Neuronal stem cell (in vitro differentiated cells): ENCODE measurements around the gene LCP1.

Experiments
- DNase-seq: peaks from one replicate; pipeline ENCODE4 v3.0.0-alpha.2; 2013; ENCODE audit warnings: low spot score
- H2AFZ ChIP-seq: one replicate; pipeline ENCODE4 v1.6.1; 2013; ENCODE audit warnings: mild to moderate bottlenecking, low read length, inconsistent platforms
- H2AK5ac ChIP-seq: 2 replicates; pipeline ENCODE4 v1.6.1; 2013; ENCODE audit warnings: low read depth, mild to moderate bottlenecking, inconsistent platforms, low read length, moderate library complexity, mixed read lengths
- H2BK120ac ChIP-seq: 2 replicates; pipeline ENCODE4 v1.6.1; 2013; ENCODE audit warnings: low read depth, mild to moderate bottlenecking, inconsistent platforms, low read length, moderate library complexity, mixed read lengths
- H2BK12ac ChIP-seq: one replicate; pipeline ENCODE4 v1.6.1; 2013; ENCODE audit warnings: low read length, inconsistent platforms
- H2BK15ac ChIP-seq: 2 replicates; pipeline ENCODE4 v1.6.1; 2013; ENCODE audit warnings: mild to moderate bottlenecking, low read length, inconsistent platforms, mixed read lengths
- H2BK5ac ChIP-seq: one replicate; pipeline ENCODE4 v1.6.1; 2013; ENCODE audit warnings: inconsistent platforms, mild to moderate bottlenecking, low read length, moderate library complexity
- H3K14ac ChIP-seq: one replicate; pipeline ENCODE4 v1.6.1; 2013; ENCODE audit warnings: low read length, inconsistent platforms
- H3K18ac ChIP-seq: 2 replicates; pipeline ENCODE4 v1.6.1; 2013; ENCODE audit warnings: low read length, inconsistent platforms
- H3K23ac ChIP-seq: 2 replicates; pipeline ENCODE4 v1.6.1; 2013; ENCODE audit warnings: low read depth, mild to moderate bottlenecking, mixed read lengths, low read length, inconsistent platforms; ENCODE audit not compliant: poor library complexity
- H3K27ac ChIP-seq: replicated peaks from 3 replicates; pipeline ENCODE4 v1.5.1; 2013; ENCODE audit warnings: low read length, inconsistent platforms
- H3K27me3 ChIP-seq, 3 experiments: 2 replicates each; pipeline ENCODE4 v1.6.1; 2013; ENCODE audit warnings: low read length in 3 of 3, mild to moderate bottlenecking in 2 of 3, inconsistent platforms in 1 of 3, low read depth in 1 of 3, mixed read lengths in 1 of 3, moderate library complexity in 1 of 3; ENCODE audit not compliant: control insufficient read depth in 3 of 3, insufficient read depth in 3 of 3
- H3K36me3 ChIP-seq, 2 donors: replicated peaks in 1 of 2; 2 replicates each; pipeline ENCODE4 v1.6.1; 2013; ENCODE audit warnings: low read length in 2 of 2; ENCODE audit not compliant: control insufficient read depth in 2 of 2, insufficient read depth in 2 of 2
- H3K4ac ChIP-seq: 2 replicates; pipeline ENCODE4 v1.6.1; 2013; ENCODE audit warnings: inconsistent platforms, mild to moderate bottlenecking, low read length, moderate library complexity
- H3K4me1 ChIP-seq, 2 donors: 1 replicate in 1 of 2; 2 replicates in 1 of 2; pipeline ENCODE4 v1.6.1; 2013; ENCODE audit warnings: low read length in 2 of 2, low read depth in 1 of 2; ENCODE audit not compliant: control insufficient read depth in 2 of 2, insufficient read depth in 1 of 2
- H3K4me2 ChIP-seq: one replicate; pipeline ENCODE4 v1.6.1; 2013; ENCODE audit warnings: mild to moderate bottlenecking, low read length, inconsistent platforms; ENCODE audit not compliant: insufficient read depth, poor library complexity, severe bottlenecking
- H3K4me3 ChIP-seq, 2 donors: 2 replicates each; pipeline ENCODE4 v1.5.1; 2013; ENCODE audit warnings: low read length in 2 of 2, mild to moderate bottlenecking in 2 of 2, inconsistent platforms in 1 of 2, moderate library complexity in 1 of 2
- H3K79me1 ChIP-seq: one replicate; pipeline ENCODE4 v1.6.1; 2013; ENCODE audit warnings: low read depth, mild to moderate bottlenecking, inconsistent platforms, low read length, moderate library complexity
- H3K9ac ChIP-seq: one replicate; pipeline ENCODE4 v1.6.1; 2013; ENCODE audit warnings: mild to moderate bottlenecking, low read depth, low read length, inconsistent platforms; ENCODE audit not compliant: poor library complexity
- H3K9me3 ChIP-seq, 2 donors: replicated peaks in 1 of 2; 2 replicates each; pipeline versions ENCODE3 to v1.6.1; 2013; ENCODE audit warnings: low read length in 2 of 2, mild to moderate bottlenecking in 2 of 2, inconsistent platforms in 1 of 2, low read depth in 1 of 2, mixed read lengths in 1 of 2, moderate library complexity in 1 of 2; ENCODE audit not compliant: control insufficient read depth in 2 of 2, insufficient read depth in 1 of 2
- H4K8ac ChIP-seq: one replicate; pipeline ENCODE4 v1.6.1; 2013; ENCODE audit warnings: low read depth, mild to moderate bottlenecking, inconsistent platforms, low read length, moderate library complexity
- H4K91ac ChIP-seq: one replicate; pipeline ENCODE4 v1.6.1; 2013; ENCODE audit warnings: low read length, low read depth, mild to moderate bottlenecking, inconsistent platforms; ENCODE audit not compliant: poor library complexity
- WGBS, 2 donors: extraction: QIAGEN DNeasy Blood & Tissue Kit; methylation state at CpG; one replicate each; pipeline ENCODE4 v1.1.7; 2013; ENCODE audit warnings: missing lambda C conversion rate in 2 of 2, mixed read lengths in 1 of 2; ENCODE audit not compliant: insufficient read length in 2 of 2, insufficient replicate concordance in 1 of 2; ENCODE audit errors: extremely low coverage in 2 of 2; 5-methylcytosine and 5-hydroxymethylcytosine counted together

The LCP1 gene

GRCh38 chr13:46097015-46097414 is 85.0 kb downstream of the LCP1 start:
- H3K18ac ChIP-seq, result no peak overlapping the region
- H3K36me3 ChIP-seq, result no peaks in the 10 kb centered on the region
- H3K23ac ChIP-seq, result no peak overlapping the region
- peaks cover 0 to 7% of the 10 kb centered on the region in 2 donors for H3K4me1 ChIP-seq
- H2AFZ ChIP-seq, result no peak overlapping the region
- H3K4me3 ChIP-seq, result no peak overlapping the region
- peaks cover 0 to 2% of the 10 kb centered on the region in 2 donors for H3K9me3 ChIP-seq
- no peaks in the 10 kb centered on the region for H3K27me3 ChIP-seq
- no peak overlapping the region for H4K91ac ChIP-seq
- peak overlapping the region; percentile 33 for H3K14ac ChIP-seq
- H3K9ac ChIP-seq, result peak overlapping the region; percentile 1
- H2BK5ac ChIP-seq, result no peak overlapping the region
- no peak overlapping the region for H2BK15ac ChIP-seq
- H4K8ac ChIP-seq, result no peak overlapping the region
- H3K4me2 ChIP-seq, result no peak overlapping the region
- no peaks in the 10 kb centered on the region for H3K79me1 ChIP-seq
- no peak overlapping the region for H2BK12ac ChIP-seq
- H2BK120ac ChIP-seq, result no peak overlapping the region
- H2AK5ac ChIP-seq, result no peak overlapping the region
- H3K27ac ChIP-seq, result no peak overlapping the region
- no peak overlapping the region for H3K4ac ChIP-seq
- no CpG with 5 or more reads among the region's 3 CpGs for WGBS, 2 donors
- DNase-seq, result no peak

- H4K8ac ChIP-seq, result no peak overlapping the region
- no peak overlapping the region for H3K18ac ChIP-seq
- H3K9ac ChIP-seq, result no peak overlapping the region
- no CpG with 5 or more reads among the region's 3 CpGs for WGBS, 2 donors
- H3K36me3 ChIP-seq, result no peaks in the 10 kb centered on the region
- peaks cover 0 to 3% of the 10 kb centered on the region in 2 donors for H3K9me3 ChIP-seq
- no peak overlapping the region for H4K91ac ChIP-seq
- no peaks in the 10 kb centered on the region for H3K79me1 ChIP-seq
- H2BK5ac ChIP-seq, result no peak overlapping the region
- H3K4me1 ChIP-seq, result no peaks in the 10 kb centered on the region
- H3K27ac ChIP-seq, result no peak overlapping the region
- H2BK12ac ChIP-seq, result no peak overlapping the region
- no peak overlapping the region for H3K14ac ChIP-seq
- H2BK120ac ChIP-seq, result no peak overlapping the region
- no peaks in the 10 kb centered on the region for H3K27me3 ChIP-seq
- no peak overlapping the region for H3K4me3 ChIP-seq
- no peak overlapping the region for H3K23ac ChIP-seq
- H2AK5ac ChIP-seq, result no peak overlapping the region
- H2AFZ ChIP-seq, result no peak overlapping the region
- H2BK15ac ChIP-seq, result no peak overlapping the region
- DNase-seq, result no peak
- no peak overlapping the region for H3K4me2 ChIP-seq
- no peak overlapping the region for H3K4ac ChIP-seq
Measured at GRCh38 chr13:46094478-46094877, 87.5 kb downstream of the LCP1 start.

GRCh38 chr13:46088821-46089562 is 93.0 kb downstream of the LCP1 start:
- no CpG with 5 or more reads among the region's 5 CpGs for WGBS, 2 donors
- H4K8ac ChIP-seq, result no peak overlapping the region
- no peak overlapping the region for H3K4me2 ChIP-seq
- no peak overlapping the region for H2BK15ac ChIP-seq
- H3K4me3 ChIP-seq, result no peak overlapping the region
- no peaks in the 10 kb centered on the region for H3K4me1 ChIP-seq
- no peak overlapping the region for H3K9ac ChIP-seq
- H2BK5ac ChIP-seq, result no peak overlapping the region
- H2BK12ac ChIP-seq, result no peak overlapping the region
- no peak overlapping the region for H4K91ac ChIP-seq
- no peaks in the 10 kb centered on the region for H3K27me3 ChIP-seq
- no peak overlapping the region for H3K14ac ChIP-seq
- no peak overlapping the region for H3K18ac ChIP-seq
- H3K27ac ChIP-seq, result no peak overlapping the region
- H2AK5ac ChIP-seq, result no peak overlapping the region
- H3K79me1 ChIP-seq, result no peaks in the 10 kb centered on the region
- peaks cover 1 to 4% of the 10 kb centered on the region in 2 donors for H3K9me3 ChIP-seq
- DNase-seq, result no peak
- no peak overlapping the region for H2AFZ ChIP-seq
- H3K36me3 ChIP-seq, result no peaks in the 10 kb centered on the region
- no peak overlapping the region for H2BK120ac ChIP-seq
- no peak overlapping the region for H3K4ac ChIP-seq
- no peak overlapping the region for H3K23ac ChIP-seq

GRCh38 chr13:46087481-46087880 is 94.5 kb downstream of the LCP1 start:
- DNase-seq, result no peak
- Histone ChIP-seq H2AFZ (no peak overlapping the region), H3K23ac (no peak overlapping the region), H3K27me3 (no peaks in the 10 kb centered on the region), H3K14ac (no peak overlapping the region), H3K36me3 (no peaks in the 10 kb centered on the region), H2BK120ac (no peak overlapping the region), H3K9me3 (peaks cover 1 to 4% of the 10 kb centered on the region in 2 donors), H3K4me3 (no peak overlapping the region), H3K18ac (no peak overlapping the region), H2BK5ac (no peak overlapping the region), H3K4ac (no peak overlapping the region), H3K9ac (no peak overlapping the region), H3K79me1 (no peaks in the 10 kb centered on the region), H2AK5ac (no peak overlapping the region), H2BK15ac (no peak overlapping the region), H3K4me2 (no peak overlapping the region), H3K27ac (no peak overlapping the region), H3K4me1 (no peaks in the 10 kb centered on the region), H4K91ac (no peak overlapping the region), H4K8ac (no peak overlapping the region), H2BK12ac (no peak overlapping the region)
